LNCAP (cell line): ENCODE measurements around the gene PLEKHH1.

ENCODE experiments used
- TF ChIP-seq, protein P1 (sequence below): fragments of 450-650 bp; IDR thresholded peaks from 2 replicates; pipeline ENCODE4 v1.5.1; 2017; ENCODE audit warnings: mild to moderate bottlenecking

Gene PLEKHH1

DNA sequence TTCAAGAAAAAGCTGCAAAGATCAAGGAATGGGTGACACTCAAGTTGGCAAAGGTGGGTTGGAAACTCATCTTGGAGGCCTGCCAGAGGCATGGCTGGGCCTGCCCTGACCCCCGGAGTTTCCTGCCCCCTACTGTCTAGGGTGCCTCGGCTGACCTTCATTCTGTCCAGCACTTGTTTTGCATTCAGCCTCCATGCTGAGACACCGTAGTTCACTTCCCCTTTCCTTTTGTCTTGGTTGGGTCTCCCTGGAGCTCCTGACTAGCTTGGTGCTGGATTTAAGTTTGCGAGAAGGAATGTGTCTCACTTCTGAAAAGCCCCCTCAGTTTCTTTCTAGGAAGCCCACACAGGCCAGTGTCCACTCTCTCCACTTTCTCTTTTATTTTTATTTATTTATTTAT, 26.5 kb downstream of the PLEKHH1 start:
- TF ChIP-seq, protein P1, sequence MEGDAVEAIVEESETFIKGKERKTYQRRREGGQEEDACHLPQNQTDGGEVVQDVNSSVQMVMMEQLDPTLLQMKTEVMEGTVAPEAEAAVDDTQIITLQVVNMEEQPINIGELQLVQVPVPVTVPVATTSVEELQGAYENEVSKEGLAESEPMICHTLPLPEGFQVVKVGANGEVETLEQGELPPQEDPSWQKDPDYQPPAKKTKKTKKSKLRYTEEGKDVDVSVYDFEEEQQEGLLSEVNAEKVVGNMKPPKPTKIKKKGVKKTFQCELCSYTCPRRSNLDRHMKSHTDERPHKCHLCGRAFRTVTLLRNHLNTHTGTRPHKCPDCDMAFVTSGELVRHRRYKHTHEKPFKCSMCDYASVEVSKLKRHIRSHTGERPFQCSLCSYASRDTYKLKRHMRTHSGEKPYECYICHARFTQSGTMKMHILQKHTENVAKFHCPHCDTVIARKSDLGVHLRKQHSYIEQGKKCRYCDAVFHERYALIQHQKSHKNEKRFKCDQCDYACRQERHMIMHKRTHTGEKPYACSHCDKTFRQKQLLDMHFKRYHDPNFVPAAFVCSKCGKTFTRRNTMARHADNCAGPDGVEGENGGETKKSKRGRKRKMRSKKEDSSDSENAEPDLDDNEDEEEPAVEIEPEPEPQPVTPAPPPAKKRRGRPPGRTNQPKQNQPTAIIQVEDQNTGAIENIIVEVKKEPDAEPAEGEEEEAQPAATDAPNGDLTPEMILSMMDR, result no peak

DNA sequence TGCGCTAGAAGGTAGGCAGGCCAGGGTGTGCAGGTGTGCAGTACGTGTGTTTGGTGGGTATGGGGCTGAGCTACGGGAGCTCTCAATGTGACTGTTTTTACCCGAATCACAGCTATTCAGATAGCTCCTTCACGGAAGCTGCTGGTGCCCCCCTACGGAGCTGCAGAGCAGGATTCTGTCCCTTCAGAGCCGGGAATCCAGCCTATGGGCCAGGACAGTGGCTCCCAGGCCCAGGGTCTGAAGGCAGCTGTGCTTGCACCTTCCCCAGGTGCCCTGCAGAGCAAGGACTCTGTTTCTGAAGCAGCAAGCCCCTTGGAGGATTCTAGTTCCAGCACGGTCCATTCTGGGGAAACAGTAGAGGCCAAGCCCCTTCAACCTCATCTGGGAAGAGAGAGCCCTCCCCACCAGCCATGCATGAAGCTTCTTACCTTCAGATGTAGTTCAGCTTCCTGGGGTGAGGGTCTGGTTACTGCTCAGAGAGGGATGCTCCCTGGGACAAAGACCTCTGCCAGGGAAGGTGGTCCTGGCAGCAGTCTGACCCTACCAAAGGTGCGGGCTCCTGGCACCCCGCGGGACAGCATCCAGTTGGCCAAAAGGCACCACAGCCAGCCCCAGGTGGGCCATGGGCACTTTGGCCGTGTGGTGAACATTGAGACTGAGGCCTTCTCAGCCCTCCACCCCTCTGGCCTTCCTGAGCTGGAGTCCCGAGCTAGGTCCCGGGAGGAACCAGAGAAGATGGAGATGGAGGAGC, 29.1 kb downstream of the PLEKHH1 start:
- TF ChIP-seq, protein P1, result no peak

DNA sequence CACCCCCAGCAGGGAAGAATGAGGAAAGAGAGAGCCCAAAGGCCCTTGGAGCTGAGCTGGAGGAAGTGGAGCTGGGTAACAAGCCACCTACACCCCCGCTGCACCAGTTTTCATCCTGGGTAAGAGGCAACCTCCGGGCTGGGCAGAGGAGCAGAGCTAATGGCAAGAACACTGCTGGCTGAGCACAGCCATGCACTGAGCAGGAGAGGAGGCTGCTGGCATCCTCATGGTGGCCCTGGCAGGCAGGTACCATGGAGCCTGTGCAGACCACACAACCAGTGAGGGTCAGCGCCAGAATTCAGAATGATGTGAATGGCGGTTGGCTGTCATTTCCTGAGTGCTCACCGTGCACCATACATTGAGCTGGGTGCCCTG, 29.7 kb downstream of the PLEKHH1 start:
- TF ChIP-seq, protein P1, result no peak

DNA sequence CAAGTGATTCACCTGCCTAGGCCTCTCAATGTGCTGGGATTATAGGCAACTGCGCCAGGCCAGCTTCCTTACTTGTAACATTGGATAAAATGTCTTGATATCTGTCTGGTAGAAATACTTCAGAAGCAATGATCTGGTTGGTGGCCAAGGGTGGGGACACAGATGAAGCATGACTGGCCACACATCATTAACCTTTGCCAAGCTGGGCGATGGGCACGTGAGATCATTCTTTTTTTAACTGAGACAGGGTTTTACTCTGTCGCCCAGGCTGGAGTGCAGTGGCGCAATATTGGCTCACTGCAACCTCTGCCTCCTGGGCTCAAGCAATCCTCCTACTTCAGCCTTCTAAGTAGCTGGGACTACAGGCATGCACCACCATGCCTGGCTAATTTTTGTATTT, 31.1 kb downstream of the PLEKHH1 start:
- TF ChIP-seq, protein P1, result no peak

DNA sequence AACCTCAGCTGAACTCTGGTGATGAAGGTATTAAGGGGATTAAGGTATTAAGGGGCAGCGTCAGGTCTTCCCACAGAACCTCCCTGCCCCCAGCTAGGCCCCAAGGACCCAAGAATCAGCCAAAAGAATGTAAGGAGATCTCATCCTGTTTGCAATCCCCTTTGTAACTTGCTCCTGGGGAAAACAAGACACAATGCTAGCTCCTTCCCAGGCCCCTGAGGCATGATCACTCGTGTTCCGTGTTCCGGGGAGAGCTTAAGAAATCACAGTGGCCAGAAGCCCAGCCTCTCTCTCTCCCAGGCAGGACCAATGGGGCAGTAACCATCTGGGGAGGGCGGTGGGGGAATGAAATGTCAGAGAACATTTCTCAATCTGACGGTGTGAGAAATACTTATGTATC, 33.8 kb downstream of the PLEKHH1 start:
- TF ChIP-seq, protein P1, result no peak

DNA sequence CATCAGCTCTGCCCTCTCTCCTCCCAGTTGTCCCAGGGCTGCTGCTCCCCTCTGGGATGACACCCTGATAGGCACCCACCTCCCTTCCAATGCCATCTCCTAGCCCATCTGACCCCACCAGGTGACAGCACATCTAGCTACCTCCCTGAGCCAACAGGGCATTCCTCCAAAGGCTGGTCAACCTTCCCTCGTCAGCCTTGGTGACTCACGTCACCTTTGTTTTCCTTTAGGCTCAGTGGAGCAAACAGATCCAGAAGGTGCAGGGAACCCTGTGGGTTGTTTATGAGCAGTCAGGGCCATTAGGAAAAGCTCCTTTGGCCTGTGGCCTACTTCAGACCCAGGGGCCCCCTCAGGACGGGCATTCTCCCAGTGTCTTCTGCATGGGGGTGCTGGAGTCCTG, 34.6 kb downstream of the PLEKHH1 start:
- TF ChIP-seq, protein P1, result no peak

DNA sequence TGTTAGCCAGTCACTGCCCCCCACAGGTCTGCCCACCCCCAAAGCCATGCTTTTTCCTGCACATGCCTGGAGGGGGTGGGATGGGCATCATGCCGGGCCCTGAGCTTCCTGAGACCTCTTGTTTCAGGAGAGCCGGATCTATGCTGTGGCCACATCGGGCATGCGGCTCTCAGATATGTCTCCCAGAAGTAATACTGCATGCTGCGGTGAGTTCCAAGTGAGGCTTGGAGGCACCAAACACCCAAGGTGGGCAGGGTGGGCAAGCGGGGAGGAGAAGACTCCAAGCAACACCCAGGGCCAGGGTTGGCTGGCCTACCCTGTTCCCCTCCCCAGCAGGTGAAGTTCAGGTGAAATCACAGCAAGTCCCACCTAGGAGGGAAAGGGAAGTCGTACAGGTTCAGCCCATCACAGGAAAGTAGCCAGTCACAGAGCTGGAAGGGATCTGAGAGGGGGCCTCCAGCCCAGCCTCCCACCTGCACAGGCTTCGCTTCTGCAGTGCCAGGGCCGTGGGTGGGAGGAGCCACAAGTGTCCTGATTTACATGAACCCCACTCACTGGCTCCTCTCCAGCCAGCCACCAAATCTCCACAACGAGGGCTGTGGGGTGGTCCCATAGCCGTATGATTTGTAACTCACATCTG, 36.0 kb downstream of the PLEKHH1 start:
- TF ChIP-seq, protein P1, result no peak
